T1000 (cell line): ENCODE measurements around the gene SIGLEC10.
"Not testable (repeated sequence)": the region's sequence is repeated elsewhere in the genome, so short reads cannot be mapped to it uniquely, and the experiment has no call there.

Experiments
- DNase-seq: peaks from one replicate; lab custom pipeline; 2025; ENCODE audit warnings: mixed read lengths; lab: John Stamatoyannopoulos, UW

The SIGLEC10 gene

GRCh38 chr19:51439021-51439465 lies 21.6 kb upstream of the SIGLEC10 start:
- no peak for DNase-seq

DNA sequence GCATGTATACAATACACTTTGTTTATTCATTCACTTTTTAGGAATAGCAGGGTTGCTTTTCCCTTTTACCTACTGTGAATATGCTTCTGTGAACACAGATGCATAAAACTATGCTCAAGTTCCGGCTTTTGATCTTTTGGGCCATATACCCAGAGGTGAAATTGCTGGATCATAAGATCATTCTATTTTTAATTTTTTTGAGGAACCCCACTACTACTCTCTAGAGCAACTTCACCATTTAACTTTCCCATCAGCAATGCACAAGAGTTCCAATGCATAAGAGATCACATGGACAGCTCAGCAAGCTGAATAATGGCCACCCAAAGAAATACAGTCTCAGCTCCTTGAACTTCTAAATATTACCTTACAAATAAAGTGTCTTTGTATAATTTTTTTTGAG lies 17.0 kb upstream of the SIGLEC10 start:
- no peak for DNase-seq

GRCh38 chr19:51433043-51433442 lies 15.6 kb upstream of the SIGLEC10 start:
- DNase-seq: no peak

- DNase-seq: no peak
Observed at GRCh38 chr19:51431124-51431523, 13.7 kb upstream of the SIGLEC10 start.

- no peak for DNase-seq
Observed at GRCh38 chr19:51430221-51430620, 12.8 kb upstream of the SIGLEC10 start.

DNA sequence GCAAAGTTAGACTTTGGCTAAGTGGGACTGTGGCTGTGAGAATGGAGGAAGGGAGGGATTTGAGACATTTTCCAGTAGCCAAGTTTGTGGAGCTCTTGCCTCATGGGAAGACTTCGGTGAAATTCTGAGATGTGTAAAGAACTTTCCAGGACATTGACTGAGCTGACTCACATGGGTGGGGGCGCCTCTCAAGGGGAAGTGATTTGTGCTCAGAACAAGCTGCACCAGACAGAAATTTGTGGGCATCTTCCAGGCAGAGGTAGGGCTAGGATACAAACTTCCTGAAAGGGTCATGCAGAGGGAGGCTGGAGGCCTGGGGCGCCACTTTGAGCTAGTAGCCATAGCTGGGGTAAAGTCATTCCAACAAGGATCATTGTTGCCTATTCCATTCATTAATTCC lies 9.8 kb upstream of the SIGLEC10 start:
- DNase-seq: no peak

DNA sequence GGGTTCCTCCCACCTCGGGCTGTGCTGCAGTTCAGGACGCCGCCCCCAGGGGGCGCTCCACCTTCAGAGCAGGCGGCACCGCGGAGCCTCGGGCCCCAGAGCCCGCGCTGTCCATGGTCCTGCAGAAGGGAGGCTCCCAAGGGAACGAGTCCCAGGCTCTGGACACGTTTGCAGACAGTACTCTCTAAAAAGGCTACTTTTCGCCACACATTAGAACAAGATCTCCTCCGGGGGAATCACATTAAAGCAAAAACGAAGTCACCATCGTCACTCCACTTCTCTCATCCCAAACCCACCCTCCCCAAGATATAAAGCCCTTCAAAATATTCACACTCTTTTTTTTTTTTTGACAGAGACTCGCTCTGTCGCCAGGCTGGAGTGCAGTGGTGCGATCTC lies 4.6 kb upstream of the SIGLEC10 start:
- no peak for DNase-seq

GRCh38 chr19:51421229-51422052 lies 4.0 kb upstream of the SIGLEC10 start:
- no peak for DNase-seq

DNA sequence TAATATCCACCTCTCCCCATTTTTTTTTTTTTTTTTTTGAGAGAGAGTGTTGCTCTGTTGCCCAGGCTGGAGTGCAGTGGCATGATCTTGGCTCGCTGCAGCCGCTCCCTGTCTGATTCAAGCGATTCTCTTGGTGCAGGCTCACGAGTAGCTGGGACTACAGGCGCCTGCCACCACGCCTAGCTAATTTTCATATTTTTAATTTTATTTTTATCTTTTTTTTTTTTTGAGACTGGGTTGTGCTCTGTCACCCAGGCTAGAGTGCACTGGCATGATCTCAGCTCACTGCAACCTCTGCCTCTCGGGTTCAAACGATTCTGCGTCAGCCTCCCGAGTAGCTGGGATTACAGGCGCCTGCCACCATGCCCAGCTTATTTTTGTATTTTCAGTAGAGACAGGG lies 3.1 kb upstream of the SIGLEC10 start:
- DNase-seq: not testable (repeated sequence)

DNA sequence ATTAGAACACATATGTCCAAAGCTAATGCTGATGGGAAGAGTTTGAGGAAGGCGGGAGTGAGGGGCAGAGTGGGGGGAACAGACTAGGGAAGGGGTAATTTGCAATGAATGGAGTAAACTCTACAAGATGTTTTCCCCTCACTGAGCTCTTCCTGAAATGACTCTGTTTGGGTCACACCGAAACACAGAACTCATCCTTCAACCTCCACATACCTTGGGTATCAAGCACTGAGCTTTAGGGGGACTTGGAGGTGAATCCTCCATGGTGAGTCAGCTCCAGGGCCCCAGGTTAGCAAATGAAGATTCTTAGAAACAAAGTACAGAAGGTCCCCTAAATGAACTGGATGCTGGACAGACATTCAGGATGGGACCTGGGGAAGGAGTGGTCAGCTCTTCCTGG lies 1.3 kb upstream of the SIGLEC10 start:
- DNase-seq: no peak

GRCh38 chr19:51417810-51418157 lies 342 bp upstream of the SIGLEC10 start:
- no peak for DNase-seq

- not testable (repeated sequence) for DNase-seq
Observed at GRCh38 chr19:51416422-51416821, 1.0 kb downstream of the SIGLEC10 start.

DNA sequence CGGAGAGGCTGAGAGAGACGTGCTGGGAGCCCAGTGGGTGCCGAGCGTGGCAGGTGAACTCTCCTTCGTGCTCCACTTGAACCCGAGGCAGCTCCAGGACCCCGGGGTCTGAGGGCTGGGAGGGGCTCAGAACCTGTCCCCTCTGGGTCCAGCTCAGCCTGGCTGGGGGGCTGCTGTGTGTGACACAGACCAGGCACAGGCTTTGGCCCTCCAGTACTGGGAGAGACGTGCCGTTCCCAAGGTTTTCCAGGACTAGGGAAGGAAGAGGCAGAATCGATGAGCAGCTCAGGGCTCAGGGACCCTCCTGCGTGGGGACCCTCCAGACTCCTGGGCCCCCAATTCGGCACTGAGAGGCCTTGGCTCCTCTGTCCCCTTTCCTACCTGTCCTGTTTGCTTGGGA lies 2.3 kb downstream of the SIGLEC10 start:
- no peak for DNase-seq

DNA sequence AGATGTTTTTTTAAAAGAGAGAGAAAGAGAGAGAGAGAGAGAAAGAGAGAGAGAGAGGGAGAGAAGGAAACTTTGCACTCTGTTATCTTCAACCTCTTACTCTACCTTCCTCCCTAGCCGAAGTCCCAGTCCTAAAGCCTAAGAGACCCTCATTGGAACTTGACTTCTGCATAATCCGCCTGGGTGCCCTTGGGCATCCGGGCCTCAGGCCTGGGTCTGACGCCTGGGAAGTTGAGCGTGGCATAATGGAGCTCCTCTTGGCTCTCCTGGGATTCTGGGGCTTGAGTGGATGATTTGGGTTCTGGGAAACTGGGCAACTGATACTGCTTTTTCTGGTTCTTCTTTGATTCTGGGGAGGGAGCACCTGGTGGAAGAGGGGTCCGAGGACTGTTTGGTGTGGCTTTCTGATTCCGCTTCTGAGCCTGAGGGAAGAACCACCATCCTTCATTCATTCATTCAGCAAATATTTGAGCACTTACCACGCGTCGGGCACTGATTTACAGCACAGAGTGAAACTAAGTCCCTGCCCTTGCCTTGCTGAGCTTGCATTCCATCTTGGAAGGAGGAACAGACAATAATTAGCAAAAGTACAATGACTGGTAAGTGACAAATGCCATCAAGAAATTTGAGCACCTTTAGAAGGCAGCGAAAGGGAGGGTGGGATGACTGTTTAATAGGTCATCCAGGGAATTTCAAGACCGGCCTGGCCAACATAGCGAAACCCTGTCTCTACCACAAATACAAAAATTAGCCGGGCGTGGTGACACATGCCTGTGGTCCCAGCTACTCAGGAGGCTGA lies 6.3 kb downstream of the SIGLEC10 start:
- DNase-seq: no peak

- DNase-seq: no peak
Observed at GRCh38 chr19:51407511-51408131, 9.8 kb downstream of the SIGLEC10 start.

DNA sequence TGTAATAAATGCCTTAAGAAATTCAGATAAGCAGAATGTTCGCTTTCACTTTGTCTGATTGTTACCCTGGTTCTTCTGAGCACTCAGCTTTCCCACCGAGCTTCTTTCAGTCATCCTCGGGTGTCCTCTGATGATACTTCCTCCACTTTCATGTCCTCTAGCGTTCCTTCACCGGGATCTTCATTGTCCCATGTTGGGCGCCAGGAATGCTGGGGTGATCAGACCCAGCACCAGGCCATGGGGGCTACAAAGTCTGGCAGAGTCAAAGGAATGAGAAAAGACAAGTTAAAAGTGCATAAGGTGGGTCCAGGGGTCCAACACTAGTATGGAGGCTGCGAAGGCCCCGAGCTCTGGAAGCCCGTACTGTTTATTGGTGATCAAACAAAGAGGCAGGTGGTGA lies 15.3 kb downstream of the SIGLEC10 start:
- DNase-seq: no peak

GRCh38 chr19:51399936-51400335 lies 17.5 kb downstream of the SIGLEC10 start:
- DNase-seq: not testable (repeated sequence)

- DNase-seq: no peak
Observed at GRCh38 chr19:51399231-51399630, 18.2 kb downstream of the SIGLEC10 start.

GRCh38 chr19:51398096-51398704 lies 19.2 kb downstream of the SIGLEC10 start:
- no peak for DNase-seq

GRCh38 chr19:51397453-51397852 lies 20.0 kb downstream of the SIGLEC10 start:
- DNase-seq: not testable (repeated sequence)

GRCh38 chr19:51396175-51396574 lies 21.3 kb downstream of the SIGLEC10 start:
- no peak for DNase-seq
